HepG2 (cell line): ENCODE results near the gene CTSZ. TPM values are rescaled to one million over a fixed set of nuclear protein-coding genes. Genes with fewer than 3 reads are reported as not detected.

ENCODE experiments used
- ATAC-seq: fragments of 200-7000 bp; cut with Tn5 transposase; 3 replicates; pipeline ENCODE4 v1.9.1; 2020; ENCODE audit warnings: mild to moderate bottlenecking, moderate library complexity
- BruUV-seq: library from RNA; stranded (reverse); fragments of 400-500 nt; replicated peaks from 2 replicates; lab custom pipeline; 2021; lab: Mats Ljungman, UMichigan
- CTCF ChIA-PET: fragments of 300-600 bp; formaldehyde crosslinking; extraction: SDS; loops from one replicate; lab custom pipeline; 2021; ENCODE audit warnings: low total read pairs, inconsistent platforms, low intra/inter-chr PET ratio; lab: Yijun Ruan, JAX
- POLR2A ChIA-PET: fragments of 350-600 bp; sonication (Branson Sonifier 250); formaldehyde crosslinking; loops from one replicate; lab custom pipeline; 2020; ENCODE audit warnings: antibody characterized with exemption, inconsistent platforms; lab: Yijun Ruan, JAX
- DNase-seq: peaks from one replicate; pipeline ENCODE4 v3.0.0-alpha.2; 2015; ENCODE audit warnings: low spot score
- FAIRE-seq: peaks from 3 replicates; lab custom pipeline; 2011; peaks lifted over from hg19 to GRCh38; lab: Jason Lieb, UNC
- H2AFZ ChIP-seq: one replicate; pipeline ENCODE4 v1.6.1; 2011; ENCODE audit warnings: low read length, inconsistent platforms
- H3K27ac ChIP-seq: fragments of 300-600 bp; 3 replicates; pipeline ENCODE4 v1.8.0; 2011; ENCODE audit warnings: mixed run types, mild to moderate bottlenecking, mixed read lengths, low read length, inconsistent platforms; ENCODE audit not compliant: insufficient read depth; ENCODE audit errors: extremely low read length
- H3K27me3 ChIP-seq, 2 experiments: fragments of 200-600 bp in 1 of 2; 2 replicates in 1 of 2; 3 replicates in 1 of 2; pipeline versions ENCODE4 v1.6.0 to v1.8.0; 2011; ENCODE audit warnings: low read length in 2 of 2, mild to moderate bottlenecking in 2 of 2, moderate library complexity in 2 of 2, inconsistent platforms in 1 of 2; ENCODE audit not compliant: insufficient read depth in 2 of 2, control insufficient read depth in 1 of 2
- H3K36me3 ChIP-seq, 2 experiments: fragments of 200-600 bp in 1 of 2; replicated peaks in 1 of 2; 2 replicates in 1 of 2; 3 replicates in 1 of 2; pipeline versions ENCODE4 v1.5.1 to v1.8.0; 2011; ENCODE audit warnings: low read length in 2 of 2, inconsistent platforms in 1 of 2; ENCODE audit not compliant: insufficient read depth in 2 of 2, control insufficient read depth in 1 of 2
- H3K4me1 ChIP-seq: 2 replicates; pipeline ENCODE4 v1.5.1; 2012; ENCODE audit warnings: low read length, inconsistent platforms; ENCODE audit not compliant: insufficient read depth
- H3K4me2 ChIP-seq: 2 replicates; pipeline ENCODE4 v1.6.0; 2011; ENCODE audit warnings: low read depth, low read length, inconsistent platforms
- H3K4me3 ChIP-seq, 3 experiments: fragments of 200-600 bp in 1 of 3; sonication (generic), shearing (Covaris generic) in 1 of 3; replicated peaks in 1 of 3; 2 replicates each; pipeline ENCODE4 v1.5.1; 2011 to 2016; ENCODE audit warnings: low read length in 3 of 3, inconsistent platforms in 2 of 3, low read depth in 2 of 3, mild to moderate bottlenecking in 2 of 3, control low read depth in 1 of 3, mixed read lengths in 1 of 3; ENCODE audit not compliant: insufficient read depth in 1 of 3
- H3K79me2 ChIP-seq: one replicate; pipeline ENCODE4 v1.6.1; 2011; ENCODE audit warnings: low read length, inconsistent platforms; ENCODE audit not compliant: insufficient read depth
- H3K9ac ChIP-seq: 2 replicates; pipeline ENCODE4 v1.6.0; 2011; ENCODE audit warnings: mild to moderate bottlenecking, low read depth, low read length, inconsistent platforms; ENCODE audit not compliant: insufficient read depth
- H3K9me3 ChIP-seq: 2 replicates; pipeline ENCODE4 v1.5.1; 2012; ENCODE audit warnings: mild to moderate bottlenecking, low read length
- H4K20me1 ChIP-seq: 2 replicates; pipeline ENCODE4 v1.6.0; 2011; ENCODE audit warnings: inconsistent platforms, mild to moderate bottlenecking, low read length, moderate library complexity; ENCODE audit not compliant: insufficient read depth
- ATF7 ChIP-seq, 2 experiments: fragments of 450-650 bp in 1 of 2; sonication (generic) in 1 of 2; formaldehyde crosslinking in 1 of 2; IDR thresholded peaks; 2 replicates each; pipeline versions ENCODE4 v1.4.0 to v1.6.1; 2016 to 2020; ENCODE audit warnings: antibody characterized with exemption in 1 of 2, mild to moderate bottlenecking in 1 of 2, missing genetic modification reagents in 1 of 2
- ATF7-NPFF ChIP-seq: sonication (generic); formaldehyde crosslinking; IDR thresholded peaks from 2 replicates; pipeline ENCODE4 v1.8.1; 2023; ENCODE audit warnings: mild to moderate bottlenecking, low read depth, missing genetic modification reagents, moderate library complexity
- ATM ChIP-seq: fragments of 450-650 bp; IDR thresholded peaks from 2 replicates; pipeline ENCODE4 v1.7.1; 2017; ENCODE audit warnings: mild to moderate bottlenecking, borderline replicate concordance
- DR1 ChIP-seq: sonication (generic); formaldehyde crosslinking; IDR thresholded peaks from 2 replicates; pipeline ENCODE4 v1.8.0; 2021; ENCODE audit warnings: mild to moderate bottlenecking, missing genetic modification reagents, inconsistent platforms
- KLF12 ChIP-seq: sonication (generic); formaldehyde crosslinking; IDR thresholded peaks from 2 replicates; pipeline ENCODE4 v1.4.0; 2020; ENCODE audit warnings: missing genetic modification reagents, borderline replicate concordance
- PPARG ChIP-seq: conservative IDR thresholded peaks from 2 replicates; pipeline ENCODE4 v1.6.1; 2016; ENCODE audit warnings: missing biosample characterization, missing genetic modification reagents
- RNF2 ChIP-seq: fragments of 450-650 bp; conservative IDR thresholded peaks from 2 replicates; pipeline ENCODE4 v1.6.1; 2016; ENCODE audit warnings: low read depth
- TBX2 ChIP-seq: sonication (generic); formaldehyde crosslinking; IDR thresholded peaks from 2 replicates; pipeline ENCODE4 v1.5.0; 2020; ENCODE audit warnings: missing genetic modification reagents, mild to moderate bottlenecking, borderline replicate concordance
- TBX3 ChIP-seq: fragments of 450-650 bp; IDR thresholded peaks from 2 replicates; pipeline ENCODE4 v1.6.1; 2017; ENCODE audit warnings: antibody characterized with exemption, mild to moderate bottlenecking, inconsistent platforms, borderline replicate concordance
- ZNF441 ChIP-seq: sonication (generic); formaldehyde crosslinking; IDR thresholded peaks from 2 replicates; pipeline ENCODE4 v1.7.0; 2021; ENCODE audit warnings: missing genetic modification reagents, borderline replicate concordance
- ZNF772 ChIP-seq: sonication (generic); formaldehyde crosslinking; IDR thresholded peaks from 2 replicates; pipeline ENCODE4 v1.5.0; 2020; ENCODE audit warnings: mild to moderate bottlenecking, missing genetic modification reagents
- WGBS: methylation state at CpG from one replicate; pipeline ENCODE4 v1.1.6; 2017; ENCODE audit warnings: low lambda C conversion rate; 5-methylcytosine and 5-hydroxymethylcytosine counted together
- in situ Hi-C: cut with HindIII; loops from 2 replicates; pipeline ENCODE4 v1.10.0; 2017; ENCODE audit warnings: low pct_unique_long_range_greater_than_20kb; ENCODE audit not compliant: extremely low pct_ligation_motif_present
- intact Hi-C: fragments of 100-400 bp; cut with micrococcal nuclease; formaldehyde crosslinking; loops from one replicate; pipeline ENCODE4 v1.10.0; 2022; ENCODE audit not compliant: unreplicated experiment
- polyA plus RNA-seq, 8 experiments: library from polyadenylated mRNA; depleted of rRNA in 3 of 8; stranded (reverse) in 7 of 8; unstranded in 1 of 8; fragments of >200 nt; fragmentation: Illumina TruSeq in 4 of 8; extraction: Trizol in 4 of 8; gene quantifications; 2 replicates each; pipeline versions ENCODE4 v1.2.1 to v1.2.3, GENCODE V29; 2011 to 2016; ENCODE audit warnings: low read depth in 4 of 8, missing spikeins in 1 of 8, mixed read lengths in 1 of 8; ENCODE audit not compliant: insufficient read depth in 1 of 8
- total RNA-seq, 5 experiments: library from RNA; depleted of rRNA; stranded (reverse); fragments of >200 nt; fragmentation: Illumina TruSeq; extraction: Trizol; gene quantifications; 2 replicates each; pipeline ENCODE4 v1.2.3, GENCODE V29; 2016; ENCODE audit warnings: low read depth in 1 of 5
- TF ChIP-seq, protein P1 (sequence below): sonication (generic); formaldehyde crosslinking; IDR thresholded peaks from 2 replicates; pipeline ENCODE4 v1.5.1; 2020; ENCODE audit warnings: missing genetic modification reagents, mild to moderate bottlenecking, borderline replicate concordance
- TF ChIP-seq, protein P2 (sequence below): sonication (generic); formaldehyde crosslinking; IDR thresholded peaks from 2 replicates; pipeline ENCODE4 v1.4.0; 2020; ENCODE audit warnings: missing genetic modification reagents
- TF ChIP-seq, protein P3 (sequence below): sonication (generic); formaldehyde crosslinking; IDR thresholded peaks from 2 replicates; pipeline ENCODE4 v1.4.0; 2020; ENCODE audit warnings: mild to moderate bottlenecking, missing genetic modification reagents
- TF ChIP-seq, protein P4 (sequence below): sonication (generic); formaldehyde crosslinking; IDR thresholded peaks from 2 replicates; pipeline ENCODE4 v1.4.0; 2020; ENCODE audit warnings: missing genetic modification reagents, borderline replicate concordance

Gene CTSZ
- total and polyA plus RNA-seq, 2 of the 13 experiments (the other 11 are each of a cell fraction or from before 2014, with no cell fraction given): 0.33 TPM; not detected in 1

DNA sequence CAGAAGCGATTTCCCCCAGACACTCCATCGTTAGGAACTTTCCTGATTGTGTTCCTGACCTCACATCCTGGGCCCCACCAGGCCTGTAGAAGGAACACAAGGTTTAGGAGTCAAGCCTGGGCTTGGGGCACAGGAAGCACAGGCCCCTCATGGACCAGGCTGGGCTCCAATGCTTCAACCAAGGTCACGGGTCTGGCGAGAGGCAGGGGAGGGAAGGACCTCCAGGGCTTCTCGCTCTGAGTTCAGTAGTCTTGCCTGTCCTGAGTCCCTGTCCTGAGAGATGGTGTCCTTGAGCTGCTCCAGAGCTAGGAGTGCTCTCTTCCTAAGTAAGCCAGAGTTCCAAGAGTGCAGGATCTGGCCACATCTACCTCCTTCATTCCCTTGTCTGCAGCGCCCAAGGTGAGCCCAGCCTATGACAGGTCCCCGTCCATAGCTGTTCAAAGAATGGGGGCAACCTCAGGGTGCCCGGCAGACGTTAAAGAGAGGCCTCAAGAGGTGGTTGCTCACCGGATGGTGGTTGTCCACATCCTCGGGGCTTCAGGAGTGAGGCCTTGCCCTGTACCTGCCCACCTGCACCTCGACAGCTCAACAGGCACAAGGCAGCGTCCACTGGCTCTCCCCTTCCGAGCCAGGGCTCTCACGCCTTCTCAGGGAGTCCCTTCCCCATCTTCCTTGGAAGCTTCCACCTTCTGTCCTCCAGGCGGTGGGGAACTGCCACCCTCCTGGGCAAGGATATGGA is 10.6 kb upstream of the CTSZ start:
- BruUV-seq: no TSS peak
- Histone ChIP-seq H4K20me1 (no peaks in the 10 kb centered on the region), H3K4me3 (no peak overlapping the region), H2AFZ (no peak overlapping the region), H3K4me2 (peak overlapping the region; percentile 66), H3K79me2 (peaks cover 14% of the 10 kb centered on the region), H3K36me3 (peaks cover 0 to 5% of the 10 kb centered on the region in 2 experiments; a peak in 1 of 5 replicates), H3K4me1 (peaks cover 67% of the 10 kb centered on the region), H3K9ac (no peak overlapping the region), H3K27ac (peak overlapping the region; percentile 42), H3K27me3 (no peaks in the 10 kb centered on the region), H3K9me3 (no peaks in the 10 kb centered on the region)
- POLR2A ChIA-PET: interaction anchor here (1.7 to 7.7 kb wide), 4 partner anchors 11 to 36 kb away, joined by 9 to 61 read pairs (median 13); partner anchors contain the start of genes ATP5F1E and NELFCD
- in situ Hi-C loops (no loop called here), intact Hi-C loops (loop anchor here (5.0 kb wide), 1 partner anchor 35 kb away; the partner anchor contains the start of gene NELFCD)
- ATAC-seq (no peak), FAIRE-seq (no peak), DNase-seq (no peak)
- 98% methylated on average over 15 of the region's 16 CpGs for WGBS
- CTCF ChIA-PET: no interaction called here
- TF ChIP-seq, protein P1, sequence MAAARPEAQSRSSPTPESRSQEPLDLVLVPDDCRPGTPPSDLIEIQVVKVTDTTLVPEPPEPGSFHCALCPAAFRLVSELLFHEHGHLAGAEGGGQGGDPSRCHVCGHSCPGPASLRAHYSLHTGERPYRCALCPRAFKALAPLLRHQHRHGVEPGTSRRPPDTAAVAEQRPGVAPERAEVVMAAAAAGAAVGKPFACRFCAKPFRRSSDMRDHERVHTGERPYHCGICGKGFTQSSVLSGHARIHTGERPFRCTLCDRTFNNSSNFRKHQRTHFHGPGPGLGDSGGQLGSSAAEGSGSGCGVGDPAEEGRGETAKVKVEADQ (CRISPR knock-in tag): no peak
- no peak for TF ChIP-seq ATM
- 0 out of 2 replicates have a peak, but pooled peaks have one; percentile 29 for TF ChIP-seq ZNF772 (CRISPR knock-in tag)
- no peak for TF ChIP-seq KLF12
- TF ChIP-seq TBX2 (CRISPR knock-in tag): 0 out of 2 replicates have a peak, but pooled peaks have one; percentile 42
- TF ChIP-seq RNF2: no peak
- TF ChIP-seq, protein P2, sequence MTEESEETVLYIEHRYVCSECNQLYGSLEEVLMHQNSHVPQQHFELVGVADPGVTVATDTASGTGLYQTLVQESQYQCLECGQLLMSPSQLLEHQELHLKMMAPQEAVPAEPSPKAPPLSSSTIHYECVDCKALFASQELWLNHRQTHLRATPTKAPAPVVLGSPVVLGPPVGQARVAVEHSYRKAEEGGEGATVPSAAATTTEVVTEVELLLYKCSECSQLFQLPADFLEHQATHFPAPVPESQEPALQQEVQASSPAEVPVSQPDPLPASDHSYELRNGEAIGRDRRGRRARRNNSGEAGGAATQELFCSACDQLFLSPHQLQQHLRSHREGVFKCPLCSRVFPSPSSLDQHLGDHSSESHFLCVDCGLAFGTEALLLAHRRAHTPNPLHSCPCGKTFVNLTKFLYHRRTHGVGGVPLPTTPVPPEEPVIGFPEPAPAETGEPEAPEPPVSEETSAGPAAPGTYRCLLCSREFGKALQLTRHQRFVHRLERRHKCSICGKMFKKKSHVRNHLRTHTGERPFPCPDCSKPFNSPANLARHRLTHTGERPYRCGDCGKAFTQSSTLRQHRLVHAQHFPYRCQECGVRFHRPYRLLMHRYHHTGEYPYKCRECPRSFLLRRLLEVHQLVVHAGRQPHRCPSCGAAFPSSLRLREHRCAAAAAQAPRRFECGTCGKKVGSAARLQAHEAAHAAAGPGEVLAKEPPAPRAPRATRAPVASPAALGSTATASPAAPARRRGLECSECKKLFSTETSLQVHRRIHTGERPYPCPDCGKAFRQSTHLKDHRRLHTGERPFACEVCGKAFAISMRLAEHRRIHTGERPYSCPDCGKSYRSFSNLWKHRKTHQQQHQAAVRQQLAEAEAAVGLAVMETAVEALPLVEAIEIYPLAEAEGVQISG (CRISPR knock-in tag): 0 out of 2 replicates have a peak, but pooled peaks have one; percentile 17
- TF ChIP-seq ZNF441: no peak
- no peak for TF ChIP-seq DR1 (CRISPR knock-in tag)
- TF ChIP-seq PPARG (CRISPR knock-in tag): no peak
- TF ChIP-seq, protein P3, sequence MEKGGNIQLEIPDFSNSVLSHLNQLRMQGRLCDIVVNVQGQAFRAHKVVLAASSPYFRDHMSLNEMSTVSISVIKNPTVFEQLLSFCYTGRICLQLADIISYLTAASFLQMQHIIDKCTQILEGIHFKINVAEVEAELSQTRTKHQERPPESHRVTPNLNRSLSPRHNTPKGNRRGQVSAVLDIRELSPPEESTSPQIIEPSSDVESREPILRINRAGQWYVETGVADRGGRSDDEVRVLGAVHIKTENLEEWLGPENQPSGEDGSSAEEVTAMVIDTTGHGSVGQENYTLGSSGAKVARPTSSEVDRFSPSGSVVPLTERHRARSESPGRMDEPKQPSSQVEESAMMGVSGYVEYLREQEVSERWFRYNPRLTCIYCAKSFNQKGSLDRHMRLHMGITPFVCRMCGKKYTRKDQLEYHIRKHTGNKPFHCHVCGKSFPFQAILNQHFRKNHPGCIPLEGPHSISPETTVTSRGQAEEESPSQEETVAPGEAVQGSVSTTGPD: no peak
- no peak for TF ChIP-seq TBX3
- TF ChIP-seq ATF7-NPFF: no peak
- TF ChIP-seq, protein P4, sequence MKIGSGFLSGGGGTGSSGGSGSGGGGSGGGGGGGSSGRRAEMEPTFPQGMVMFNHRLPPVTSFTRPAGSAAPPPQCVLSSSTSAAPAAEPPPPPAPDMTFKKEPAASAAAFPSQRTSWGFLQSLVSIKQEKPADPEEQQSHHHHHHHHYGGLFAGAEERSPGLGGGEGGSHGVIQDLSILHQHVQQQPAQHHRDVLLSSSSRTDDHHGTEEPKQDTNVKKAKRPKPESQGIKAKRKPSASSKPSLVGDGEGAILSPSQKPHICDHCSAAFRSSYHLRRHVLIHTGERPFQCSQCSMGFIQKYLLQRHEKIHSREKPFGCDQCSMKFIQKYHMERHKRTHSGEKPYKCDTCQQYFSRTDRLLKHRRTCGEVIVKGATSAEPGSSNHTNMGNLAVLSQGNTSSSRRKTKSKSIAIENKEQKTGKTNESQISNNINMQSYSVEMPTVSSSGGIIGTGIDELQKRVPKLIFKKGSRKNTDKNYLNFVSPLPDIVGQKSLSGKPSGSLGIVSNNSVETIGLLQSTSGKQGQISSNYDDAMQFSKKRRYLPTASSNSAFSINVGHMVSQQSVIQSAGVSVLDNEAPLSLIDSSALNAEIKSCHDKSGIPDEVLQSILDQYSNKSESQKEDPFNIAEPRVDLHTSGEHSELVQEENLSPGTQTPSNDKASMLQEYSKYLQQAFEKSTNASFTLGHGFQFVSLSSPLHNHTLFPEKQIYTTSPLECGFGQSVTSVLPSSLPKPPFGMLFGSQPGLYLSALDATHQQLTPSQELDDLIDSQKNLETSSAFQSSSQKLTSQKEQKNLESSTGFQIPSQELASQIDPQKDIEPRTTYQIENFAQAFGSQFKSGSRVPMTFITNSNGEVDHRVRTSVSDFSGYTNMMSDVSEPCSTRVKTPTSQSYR (CRISPR knock-in tag): no peak
- no peak for TF ChIP-seq ATF7 (IDR thresholded peaks at IDR 0.05)
- TF ChIP-seq ATF7 (CRISPR knock-in tag; IDR thresholded peaks at IDR 0.05): no peak
